Liver (tissue), 9 donors: ENCODE data around the gene GDF2. TPM values are rescaled to one million over a fixed set of nuclear protein-coding genes. Genes with fewer than 3 reads are reported as not detected.

Experiments
- DNase-seq: peaks from one replicate; pipeline ENCODE4 v3.0.0-alpha.2; 2017; ENCODE audit warnings: low spot score
- H3K27ac ChIP-seq, 2 donors: one replicate each; pipeline ENCODE4 v1.7.0; 2013; ENCODE audit warnings: inconsistent platforms in 2 of 2, low read length in 2 of 2, control low read depth in 1 of 2, low read depth in 1 of 2, mild to moderate bottlenecking in 1 of 2
- H3K27me3 ChIP-seq, 4 donors: one replicate each; pipeline versions ENCODE4 v1.6.1 to v1.7.0; 2013; ENCODE audit warnings: low read length in 3 of 4, inconsistent platforms in 1 of 4, mild to moderate bottlenecking in 1 of 4, moderate library complexity in 1 of 4; ENCODE audit not compliant: control insufficient read depth in 4 of 4, insufficient read depth in 4 of 4
- H3K36me3 ChIP-seq, 4 donors: one replicate each; pipeline versions ENCODE4 v1.6.1 to v1.7.0; 2013; ENCODE audit warnings: low read length in 3 of 4, mild to moderate bottlenecking in 3 of 4, low read depth in 1 of 4, moderate library complexity in 1 of 4; ENCODE audit not compliant: control insufficient read depth in 4 of 4, insufficient read depth in 3 of 4
- H3K4me1 ChIP-seq, 4 donors: one replicate each; pipeline versions ENCODE4 v1.6.1 to v1.7.0; 2013; ENCODE audit warnings: low read length in 3 of 4, mild to moderate bottlenecking in 3 of 4, moderate library complexity in 1 of 4; ENCODE audit not compliant: control insufficient read depth in 4 of 4, insufficient read depth in 4 of 4
- H3K4me3 ChIP-seq, 3 donors: one replicate each; pipeline versions ENCODE4 v1.6.1 to v1.7.0; 2013; ENCODE audit warnings: low read length in 3 of 3, control low read depth in 1 of 3, low read depth in 1 of 3, mild to moderate bottlenecking in 1 of 3
- H3K9ac ChIP-seq, 2 donors: one replicate each; pipeline ENCODE4 v1.7.0; 2013; ENCODE audit warnings: low read length in 2 of 2, mild to moderate bottlenecking in 2 of 2, moderate library complexity in 2 of 2, control low read depth in 1 of 2, low read depth in 1 of 2
- H3K9me3 ChIP-seq, 4 donors: one replicate each; pipeline versions ENCODE4 v1.6.1 to v1.7.0; 2013; ENCODE audit warnings: low read length in 3 of 4; ENCODE audit not compliant: control insufficient read depth in 4 of 4
- CTCF ChIP-seq: fragments of 150-350 bp; IDR thresholded peaks from 2 replicates; pipeline ENCODE4 v1.5.1; 2017; ENCODE audit warnings: improper control_type of control experiment, low read depth, low read length; ENCODE audit not compliant: missing input control
- EGR1 ChIP-seq, 2 donors: IDR thresholded peaks; 2 replicates each; pipeline ENCODE4 v1.6.1; 2016 to 2018; ENCODE audit warnings: antibody characterized with exemption in 2 of 2, low read depth in 2 of 2
- FOXA2 ChIP-seq: IDR thresholded peaks from 2 replicates; pipeline ENCODE4 v1.6.1; 2016; ENCODE audit warnings: antibody characterized with exemption
- GABPA ChIP-seq, 2 donors: IDR thresholded peaks in 1 of 2; conservative IDR thresholded peaks in 1 of 2; 2 replicates each; pipeline ENCODE4 v1.6.1; 2016; ENCODE audit warnings: antibody characterized with exemption in 2 of 2, mild to moderate bottlenecking in 1 of 2, moderate library complexity in 1 of 2
- HNF4A ChIP-seq, 2 donors: conservative IDR thresholded peaks; 2 replicates each; pipeline ENCODE4 v1.6.1; 2016; ENCODE audit warnings: antibody characterized with exemption in 2 of 2, mild to moderate bottlenecking in 2 of 2
- HNF4G ChIP-seq: IDR thresholded peaks from 2 replicates; pipeline ENCODE4 v1.6.1; 2016; ENCODE audit warnings: antibody characterized with exemption
- JUND ChIP-seq, 2 donors: IDR thresholded peaks; 2 replicates each; pipeline ENCODE4 v1.6.1; 2016; ENCODE audit warnings: antibody characterized with exemption in 2 of 2
- MAX ChIP-seq: IDR thresholded peaks from 2 replicates; pipeline ENCODE4 v1.6.1; 2016; ENCODE audit warnings: antibody characterized with exemption
- NR2F2 ChIP-seq: IDR thresholded peaks from 2 replicates; pipeline ENCODE4 v1.6.1; 2016; ENCODE audit warnings: antibody characterized with exemption
- RAD21 ChIP-seq, 2 donors: IDR thresholded peaks; 2 replicates each; pipeline ENCODE4 v1.6.1; 2016; ENCODE audit warnings: antibody characterized with exemption in 2 of 2, mild to moderate bottlenecking in 2 of 2
- RXRA ChIP-seq, 2 donors: IDR thresholded peaks; 2 replicates each; pipeline ENCODE4 v1.6.1; 2017 to 2018; ENCODE audit warnings: antibody characterized with exemption in 2 of 2, mild to moderate bottlenecking in 1 of 2
- SP1 ChIP-seq: IDR thresholded peaks from 2 replicates; pipeline ENCODE4 v1.6.1; 2018; ENCODE audit warnings: antibody characterized with exemption, mild to moderate bottlenecking
- TAF1 ChIP-seq: conservative IDR thresholded peaks from 2 replicates; pipeline ENCODE4 v1.6.1; 2016; ENCODE audit warnings: antibody characterized with exemption, mild to moderate bottlenecking
- YY1 ChIP-seq: IDR thresholded peaks from 2 replicates; pipeline ENCODE4 v1.6.1; 2016; ENCODE audit warnings: antibody characterized with exemption, mild to moderate bottlenecking
- WGBS: extraction: QIAGEN DNeasy Blood & Tissue Kit; methylation state at CpG from one replicate; pipeline ENCODE4 v1.1.7; 2013; 5-methylcytosine and 5-hydroxymethylcytosine counted together
- polyA plus RNA-seq, 2 donors: library from polyadenylated mRNA; stranded (reverse) in 1 of 2; unstranded in 1 of 2; fragments of 200-250 nt in 1 of 2; fragments of >200 nt in 1 of 2; fragmentation: Nextera tagmentation in 1 of 2; extraction: Ambion mirVana in 1 of 2; gene quantifications; one replicate each; pipeline versions ENCODE4 v1.2.1 to v1.2.3, GENCODE V29; 2013 to 2015
- total RNA-seq, 2 donors: library from RNA; depleted of rRNA; stranded (reverse); fragments of >200 nt; gene quantifications; one replicate each; pipeline ENCODE4 v1.2.3, GENCODE V29; 2014
- TF ChIP-seq, protein P1 (sequence below): IDR thresholded peaks from 2 replicates; pipeline ENCODE4 v1.6.1; 2016; ENCODE audit warnings: antibody characterized with exemption
- TF ChIP-seq, protein P2 (sequence below): IDR thresholded peaks from 2 replicates; pipeline ENCODE4 v1.6.1; 2016; ENCODE audit warnings: antibody characterized with exemption
- donor health status: healthy.
- donor health status: healthy.
- donor health status: healthy.
- donor health status: healthy.
- donor health status: healthy.

Gene GDF2
- total and polyA plus RNA-seq, 4 donors, result 5.6 to 26.9 (median 14.5) TPM

DNA sequence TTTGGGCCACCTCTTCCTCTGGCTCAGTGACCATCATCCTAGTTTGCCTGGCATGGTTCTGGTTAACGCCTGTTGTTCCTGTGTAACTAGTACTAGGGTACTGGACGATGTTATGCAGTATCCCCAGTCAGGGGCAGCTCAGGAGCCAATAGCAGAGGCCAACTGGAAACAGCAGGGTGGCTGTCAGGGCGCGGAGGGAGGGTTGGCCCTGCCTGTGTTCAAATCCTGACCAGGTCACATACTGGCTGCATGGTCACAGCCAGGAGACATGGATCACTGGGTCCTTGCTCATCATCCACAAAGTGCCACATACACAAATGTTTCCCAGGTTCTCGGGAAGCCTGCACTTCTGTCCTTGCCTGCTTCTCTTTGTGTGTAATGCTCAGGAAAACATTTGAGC, 13.7 kb downstream of the GDF2 start:
- TF ChIP-seq HNF4A (conservative IDR thresholded peaks at IDR 0.05) (no peak), MAX (no peak), NR2F2 (no peak), JUND (IDR thresholded peaks at IDR 0.05) (no peak)
- no peak overlapping the region for H3K27ac ChIP-seq
- WGBS, result 91% methylated on average over 5 of the region's 5 CpGs
- H3K36me3 ChIP-seq, result no peaks in the 10 kb centered on the region
- no peaks in the 10 kb centered on the region for H3K27me3 ChIP-seq
- no peak for DNase-seq
- H3K4me1 ChIP-seq, result peaks cover 0 to 1% (median 0%) of the 10 kb centered on the region in 4 donors
- no peak overlapping the region for H3K9ac ChIP-seq
- H3K4me3 ChIP-seq, result no peak overlapping the region
- H3K9me3 ChIP-seq, result no peaks in the 10 kb centered on the region

DNA sequence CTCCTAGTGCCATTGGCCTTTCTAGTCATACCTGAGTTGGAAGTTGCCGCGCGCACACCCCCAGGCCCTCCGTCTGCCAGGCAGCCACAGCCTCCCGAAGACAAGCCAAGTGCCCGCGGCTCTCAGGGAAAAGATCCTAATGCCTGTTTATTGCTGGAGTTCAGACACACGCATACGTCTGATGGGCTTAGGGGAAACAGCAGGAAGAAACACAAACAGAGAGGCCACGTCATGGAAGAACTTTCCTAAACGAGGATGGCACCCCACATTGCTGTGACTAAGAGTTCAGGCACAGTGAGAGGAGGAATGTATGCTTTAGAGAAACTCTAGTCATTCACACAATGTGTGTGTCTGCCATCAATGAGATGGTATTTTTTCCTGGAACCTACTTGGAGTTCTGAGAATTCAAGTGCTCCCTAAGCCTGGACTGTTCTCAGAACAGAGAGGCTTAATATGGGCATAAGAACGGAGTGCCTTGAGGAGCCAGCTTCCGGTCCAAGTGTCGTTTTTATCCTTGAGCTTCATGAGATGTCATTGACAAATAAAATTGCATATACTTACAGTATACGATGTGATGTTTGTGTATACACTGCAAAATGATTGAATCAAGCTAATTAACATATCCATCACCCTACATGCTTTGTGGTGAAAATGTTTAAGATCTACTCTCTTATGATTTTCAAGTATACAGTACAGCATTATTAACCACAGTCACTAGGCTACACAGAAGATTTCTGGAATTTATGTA, 14.3 kb downstream of the GDF2 start:
- H3K36me3 ChIP-seq, result no peaks in the 10 kb centered on the region
- H3K4me1 ChIP-seq, result no peaks in the 10 kb centered on the region
- no peaks in the 10 kb centered on the region for H3K9me3 ChIP-seq
- no peak overlapping the region for H3K9ac ChIP-seq
- H3K27me3 ChIP-seq, result no peaks in the 10 kb centered on the region
- no peak for TF ChIP-seq HNF4A (conservative IDR thresholded peaks at IDR 0.05)
- TF ChIP-seq RAD21 (IDR thresholded peaks at IDR 0.05), result no peak
- no peak for TF ChIP-seq EGR1 (IDR thresholded peaks at IDR 0.05; ENCODE audit: low read depth in 2 of 2)
- TF ChIP-seq JUND (IDR thresholded peaks at IDR 0.05), result no peak
- TF ChIP-seq TAF1, result no peak
- TF ChIP-seq RXRA (IDR thresholded peaks at IDR 0.05), result no peak
- no peak for TF ChIP-seq HNF4G
- TF ChIP-seq SP1, result no peak
- TF ChIP-seq, protein P1, sequence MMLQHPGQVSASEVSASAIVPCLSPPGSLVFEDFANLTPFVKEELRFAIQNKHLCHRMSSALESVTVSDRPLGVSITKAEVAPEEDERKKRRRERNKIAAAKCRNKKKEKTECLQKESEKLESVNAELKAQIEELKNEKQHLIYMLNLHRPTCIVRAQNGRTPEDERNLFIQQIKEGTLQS, result no peak
- no peak for TF ChIP-seq NR2F2
- no peak for TF ChIP-seq GABPA (IDR thresholded peaks at IDR 0.05 in 1 of 2, conservative IDR thresholded peaks at IDR 0.05 in 1 of 2)
- TF ChIP-seq CTCF, result no peak
- TF ChIP-seq, protein P2, sequence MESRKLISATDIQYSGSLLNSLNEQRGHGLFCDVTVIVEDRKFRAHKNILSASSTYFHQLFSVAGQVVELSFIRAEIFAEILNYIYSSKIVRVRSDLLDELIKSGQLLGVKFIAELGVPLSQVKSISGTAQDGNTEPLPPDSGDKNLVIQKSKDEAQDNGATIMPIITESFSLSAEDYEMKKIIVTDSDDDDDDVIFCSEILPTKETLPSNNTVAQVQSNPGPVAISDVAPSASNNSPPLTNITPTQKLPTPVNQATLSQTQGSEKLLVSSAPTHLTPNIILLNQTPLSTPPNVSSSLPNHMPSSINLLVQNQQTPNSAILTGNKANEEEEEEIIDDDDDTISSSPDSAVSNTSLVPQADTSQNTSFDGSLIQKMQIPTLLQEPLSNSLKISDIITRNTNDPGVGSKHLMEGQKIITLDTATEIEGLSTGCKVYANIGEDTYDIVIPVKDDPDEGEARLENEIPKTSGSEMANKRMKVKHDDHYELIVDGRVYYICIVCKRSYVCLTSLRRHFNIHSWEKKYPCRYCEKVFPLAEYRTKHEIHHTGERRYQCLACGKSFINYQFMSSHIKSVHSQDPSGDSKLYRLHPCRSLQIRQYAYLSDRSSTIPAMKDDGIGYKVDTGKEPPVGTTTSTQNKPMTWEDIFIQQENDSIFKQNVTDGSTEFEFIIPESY, result no peak
- no peak for TF ChIP-seq YY1
- TF ChIP-seq FOXA2, result no peak
- H3K27ac ChIP-seq, result no peak overlapping the region
- WGBS, result 82% methylated on average over 15 of the region's 15 CpGs
- no peak for DNase-seq
- H3K4me3 ChIP-seq, result no peak overlapping the region
